ENCODE results near the gene C3orf80.

DNA sequence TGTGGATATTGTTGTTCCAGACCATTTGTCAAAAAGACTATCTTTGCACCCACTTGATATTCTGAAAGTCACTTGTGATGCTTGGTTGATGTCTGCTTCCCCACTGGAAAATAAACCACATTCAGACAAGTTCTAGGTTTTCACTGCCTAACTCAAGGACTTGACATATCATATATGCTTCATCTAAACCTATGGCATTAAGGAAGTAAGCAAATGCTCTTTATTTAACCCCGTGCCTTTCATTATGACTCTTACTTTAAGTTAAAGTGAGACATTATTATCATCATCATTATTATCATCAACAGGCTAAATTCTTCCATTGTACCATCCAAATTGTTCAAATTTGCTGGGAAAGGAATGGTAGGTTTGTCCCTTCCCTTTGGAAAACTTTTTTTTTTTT, 30.8 kb upstream of the C3orf80 start:
- TF ChIP-seq, protein P1, sequence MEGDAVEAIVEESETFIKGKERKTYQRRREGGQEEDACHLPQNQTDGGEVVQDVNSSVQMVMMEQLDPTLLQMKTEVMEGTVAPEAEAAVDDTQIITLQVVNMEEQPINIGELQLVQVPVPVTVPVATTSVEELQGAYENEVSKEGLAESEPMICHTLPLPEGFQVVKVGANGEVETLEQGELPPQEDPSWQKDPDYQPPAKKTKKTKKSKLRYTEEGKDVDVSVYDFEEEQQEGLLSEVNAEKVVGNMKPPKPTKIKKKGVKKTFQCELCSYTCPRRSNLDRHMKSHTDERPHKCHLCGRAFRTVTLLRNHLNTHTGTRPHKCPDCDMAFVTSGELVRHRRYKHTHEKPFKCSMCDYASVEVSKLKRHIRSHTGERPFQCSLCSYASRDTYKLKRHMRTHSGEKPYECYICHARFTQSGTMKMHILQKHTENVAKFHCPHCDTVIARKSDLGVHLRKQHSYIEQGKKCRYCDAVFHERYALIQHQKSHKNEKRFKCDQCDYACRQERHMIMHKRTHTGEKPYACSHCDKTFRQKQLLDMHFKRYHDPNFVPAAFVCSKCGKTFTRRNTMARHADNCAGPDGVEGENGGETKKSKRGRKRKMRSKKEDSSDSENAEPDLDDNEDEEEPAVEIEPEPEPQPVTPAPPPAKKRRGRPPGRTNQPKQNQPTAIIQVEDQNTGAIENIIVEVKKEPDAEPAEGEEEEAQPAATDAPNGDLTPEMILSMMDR (IDR thresholded peaks at IDR 0.05 in 2 of 3, conservative IDR thresholded peaks at IDR 0.05 in 1 of 3; ENCODE audit: control insufficient read depth in 2 of 3, extremely low read depth in 1 of 3, insufficient read depth in 1 of 3, low read depth in 3 of 3, low read length in 3 of 3) = no peak
- TF ChIP-seq HDAC2 (IDR thresholded peaks at IDR 0.05) = no peak

Measured in GM12878 (cell line).